ENCODE data around the gene GPAT2. TPM values are rescaled to one million over a fixed set of nuclear protein-coding genes. Genes with fewer than 3 reads are reported as not detected.
"Not testable (repeated sequence)": the region's sequence is repeated elsewhere in the genome, so short reads cannot be mapped to it uniquely, and the experiment has no call there.

Gene GPAT2
- total RNA-seq, 4 donors from 2014 or later: 1.2 to 7.5 (median 2.6) TPM

DNA sequence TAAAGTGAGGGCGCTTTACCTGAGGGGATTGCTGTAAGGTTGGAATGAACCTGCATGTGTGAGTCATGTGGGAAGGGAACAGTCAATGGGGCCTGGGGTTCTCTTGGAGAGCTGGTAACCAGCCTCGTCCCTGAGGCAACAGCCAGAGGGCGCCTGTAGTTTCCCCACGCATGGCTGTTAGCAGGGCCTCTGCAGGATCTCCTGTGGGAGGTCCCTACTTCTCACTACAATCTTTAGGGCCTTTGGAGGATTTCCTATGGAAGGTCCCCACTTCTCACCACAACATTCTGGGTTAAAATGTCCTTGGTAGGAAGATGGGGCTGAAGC, 23.6 kb downstream of the GPAT2 start:
- H3K36me3 ChIP-seq; H3K27me3 ChIP-seq; H3K4me3 ChIP-seq (replicated peaks in 1 of 3); H3K27ac ChIP-seq; DNase-seq; H3K9me3 ChIP-seq; intact Hi-C loops (cut with DNase I): not testable (repeated sequence)
- peaks cover 3 to 20% of the 10 kb centered on the region in 2 donors for H3K4me1 ChIP-seq
- 60 to 93% methylated on average over 1 to 3 of the region's 4 CpGs for WGBS, 2 donors

DNA sequence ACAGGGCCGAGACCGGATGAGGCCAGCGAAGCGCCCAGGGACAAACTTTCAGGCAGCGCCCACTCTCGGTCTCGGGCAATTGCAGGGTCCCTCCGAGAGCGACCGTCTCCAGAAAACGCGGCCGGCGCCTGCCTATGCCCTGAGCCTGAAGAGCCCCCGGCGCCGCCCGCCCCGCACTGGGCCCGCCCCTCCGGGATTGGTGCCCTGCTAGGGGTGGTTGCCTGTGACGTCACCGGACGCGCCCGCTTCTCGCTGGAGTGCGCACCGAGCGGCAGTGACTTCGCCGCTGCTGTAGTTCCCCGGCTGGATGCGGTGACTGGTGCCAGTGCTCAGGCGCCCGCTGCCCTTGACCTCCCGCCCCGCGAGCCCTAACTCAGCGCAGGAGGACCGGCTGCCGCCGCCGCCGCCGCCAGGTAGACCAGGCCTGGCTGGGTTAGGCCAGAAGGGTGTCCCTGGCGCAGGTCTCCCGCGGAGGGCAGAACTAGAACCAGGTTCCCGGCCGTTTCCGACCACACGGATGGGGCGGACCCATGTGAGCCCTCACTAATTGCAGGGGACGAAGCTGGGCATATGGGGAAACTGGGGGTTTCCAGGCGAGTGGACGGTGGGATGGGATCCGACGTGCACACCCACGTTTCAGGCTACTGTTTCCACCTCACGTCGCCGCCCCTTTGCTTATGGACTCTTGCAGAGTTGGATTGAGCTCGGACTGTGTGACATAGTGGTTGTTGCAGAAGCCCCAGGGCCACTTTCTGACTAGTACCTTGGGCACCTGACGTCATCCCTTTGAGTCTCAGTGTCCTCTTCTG, 24.2 kb downstream of the GPAT2 start:
- no CpG with 5 or more reads among the region's 65 CpGs for WGBS, 2 donors
- peak overlapping the region in 1 of 3 donors; percentile 66 for H3K27ac ChIP-seq
- H3K27me3 ChIP-seq; H3K36me3 ChIP-seq; intact Hi-C loops (cut with DNase I); H3K9me3 ChIP-seq: not testable (repeated sequence)
- TF ChIP-seq POLR2A (IDR thresholded peaks at IDR 0.05): peak in 1 of 2 donors; percentile 57
- DNase-seq: peak; percentile 90 to 93
- peaks cover 3 to 20% of the 10 kb centered on the region in 2 donors for H3K4me1 ChIP-seq
- peak overlapping the region in 2 of 3 donors; percentile 8 to 42 for H3K4me3 ChIP-seq (replicated peaks in 1 of 3)

DNA sequence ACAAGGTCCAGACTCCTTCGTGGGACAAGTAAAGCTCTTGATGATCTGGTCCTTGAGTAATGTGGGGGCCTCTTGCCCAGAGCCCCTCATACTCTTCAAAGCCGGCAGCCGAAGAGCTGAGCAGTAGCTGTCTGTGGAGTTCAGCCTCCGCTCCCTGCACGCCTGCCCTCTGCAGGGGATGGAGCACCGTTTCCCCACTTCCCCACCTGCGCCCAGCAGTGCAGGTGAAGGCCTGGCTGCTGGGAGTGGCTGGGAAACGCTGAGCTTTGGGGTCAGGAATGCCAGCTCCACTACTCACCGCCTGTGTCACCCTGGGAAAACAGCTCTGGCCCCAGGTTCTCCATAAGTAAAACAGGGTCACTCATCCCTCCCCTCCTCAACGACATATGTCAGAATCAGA, 24.9 kb downstream of the GPAT2 start:
- peak overlapping the region in 1 of 3 donors; percentile 42 for H3K4me3 ChIP-seq (replicated peaks in 1 of 3)
- H3K36me3 ChIP-seq; H3K27me3 ChIP-seq; intact Hi-C loops (cut with DNase I); H3K9me3 ChIP-seq; DNase-seq: not testable (repeated sequence)
- H3K4me1 ChIP-seq: peaks cover 3 to 20% of the 10 kb centered on the region in 2 donors
- 40 to 56% methylated on average over 4 to 9 of the region's 10 CpGs for WGBS, 2 donors
- peak overlapping the region in 1 of 3 donors; percentile 66 for H3K27ac ChIP-seq

DNA sequence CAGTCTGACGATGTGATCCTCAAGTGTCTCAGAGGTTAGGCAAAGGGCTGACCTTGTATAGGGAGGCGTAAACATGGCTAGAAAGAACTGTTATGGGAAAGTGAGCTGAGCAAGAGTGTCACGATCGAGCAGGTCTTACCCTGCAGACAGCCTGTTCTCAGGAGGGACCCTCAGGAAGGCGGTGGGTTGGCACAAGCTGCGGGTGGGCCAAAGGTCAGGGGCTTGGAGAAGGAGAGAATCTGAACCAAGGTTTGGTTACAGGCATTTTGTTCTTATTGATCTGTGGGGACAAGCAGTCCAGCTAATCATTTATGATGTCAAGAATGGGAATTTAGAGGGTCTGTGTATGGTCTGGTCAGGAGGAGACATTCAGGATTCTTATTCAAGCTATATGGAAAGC, 26.7 kb downstream of the GPAT2 start:
- H3K27me3 ChIP-seq; H3K36me3 ChIP-seq; intact Hi-C loops (cut with DNase I); H3K9me3 ChIP-seq; DNase-seq; H3K27ac ChIP-seq; H3K4me3 ChIP-seq (replicated peaks in 1 of 3): not testable (repeated sequence)
- 59 to 77% methylated on average over 6 of the region's 6 CpGs for WGBS, 2 donors
- H3K4me1 ChIP-seq: peaks cover 3 to 20% of the 10 kb centered on the region in 2 donors

DNA sequence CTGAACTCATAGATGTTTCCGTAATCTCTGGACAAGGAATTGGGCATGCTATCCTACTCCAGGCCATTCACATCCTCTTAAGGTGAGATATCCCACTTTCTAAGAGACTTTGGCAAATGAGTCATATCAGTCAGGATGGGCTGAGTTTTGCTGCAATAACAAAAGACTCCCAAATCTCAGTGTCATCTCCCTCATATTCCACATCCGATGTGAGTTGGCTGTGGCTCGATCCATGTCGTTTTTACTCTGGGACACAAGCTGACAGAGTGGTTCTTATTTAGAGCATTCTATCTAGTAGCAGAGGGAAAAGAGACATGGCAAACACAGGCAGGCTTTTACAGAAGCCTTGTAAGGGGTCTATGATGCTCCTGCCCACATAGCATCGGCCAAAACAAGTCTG, 28.5 kb downstream of the GPAT2 start:
- H3K4me1 ChIP-seq; H3K27me3 ChIP-seq; H3K36me3 ChIP-seq; H3K27ac ChIP-seq; H3K4me3 ChIP-seq (replicated peaks in 1 of 3); intact Hi-C loops (cut with DNase I); DNase-seq; H3K9me3 ChIP-seq: not testable (repeated sequence)
- WGBS, 2 donors: 91 to 92% methylated on average over 5 of the region's 5 CpGs

DNA sequence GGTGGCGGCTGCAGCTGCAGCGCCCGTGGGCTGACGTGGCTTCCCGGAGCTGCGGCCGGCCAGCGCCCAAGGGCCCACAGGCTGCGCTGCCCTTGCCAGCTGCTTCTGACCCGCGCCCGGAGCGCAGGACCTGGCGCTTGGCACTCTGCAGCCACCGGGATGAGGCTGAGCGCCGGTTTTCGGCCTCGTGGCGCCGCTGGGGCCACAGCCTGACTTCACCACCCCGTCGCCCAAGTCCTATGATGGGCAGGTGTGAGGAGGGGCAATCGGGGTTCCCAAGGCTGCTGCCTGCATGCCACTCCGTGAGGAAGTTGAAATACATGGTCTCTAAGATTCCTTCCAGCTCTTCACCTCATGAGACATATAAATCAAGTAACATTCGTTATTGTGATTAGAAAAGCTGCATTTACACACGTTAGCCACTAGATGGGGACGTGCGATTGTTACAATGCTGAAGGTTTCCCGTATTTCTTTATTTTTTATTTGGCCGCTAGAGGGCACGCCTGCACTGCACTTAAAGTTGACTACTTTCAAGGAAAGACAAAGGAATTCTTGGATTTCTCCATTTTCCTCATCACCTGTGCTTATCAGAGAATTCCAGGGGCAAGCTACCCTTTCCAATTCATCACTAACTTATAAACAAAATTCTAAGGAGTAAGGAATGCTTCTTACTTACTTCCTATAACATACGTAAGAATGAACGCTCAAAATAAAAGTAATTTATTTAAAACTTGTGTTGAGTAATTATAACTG, 42.0 kb downstream of the GPAT2 start:
- peak overlapping the region; percentile 70 to 89 (median 83) for H3K27ac ChIP-seq
- H3K4me1 ChIP-seq; H3K36me3 ChIP-seq; intact Hi-C loops (cut with DNase I); H3K27me3 ChIP-seq; H3K9me3 ChIP-seq: not testable (repeated sequence)
- peak; percentile 67 to 71 for DNase-seq
- TF ChIP-seq, protein P1, sequence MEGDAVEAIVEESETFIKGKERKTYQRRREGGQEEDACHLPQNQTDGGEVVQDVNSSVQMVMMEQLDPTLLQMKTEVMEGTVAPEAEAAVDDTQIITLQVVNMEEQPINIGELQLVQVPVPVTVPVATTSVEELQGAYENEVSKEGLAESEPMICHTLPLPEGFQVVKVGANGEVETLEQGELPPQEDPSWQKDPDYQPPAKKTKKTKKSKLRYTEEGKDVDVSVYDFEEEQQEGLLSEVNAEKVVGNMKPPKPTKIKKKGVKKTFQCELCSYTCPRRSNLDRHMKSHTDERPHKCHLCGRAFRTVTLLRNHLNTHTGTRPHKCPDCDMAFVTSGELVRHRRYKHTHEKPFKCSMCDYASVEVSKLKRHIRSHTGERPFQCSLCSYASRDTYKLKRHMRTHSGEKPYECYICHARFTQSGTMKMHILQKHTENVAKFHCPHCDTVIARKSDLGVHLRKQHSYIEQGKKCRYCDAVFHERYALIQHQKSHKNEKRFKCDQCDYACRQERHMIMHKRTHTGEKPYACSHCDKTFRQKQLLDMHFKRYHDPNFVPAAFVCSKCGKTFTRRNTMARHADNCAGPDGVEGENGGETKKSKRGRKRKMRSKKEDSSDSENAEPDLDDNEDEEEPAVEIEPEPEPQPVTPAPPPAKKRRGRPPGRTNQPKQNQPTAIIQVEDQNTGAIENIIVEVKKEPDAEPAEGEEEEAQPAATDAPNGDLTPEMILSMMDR (IDR thresholded peaks at IDR 0.05): peak; percentile 74 to 99 (median 94)
- WGBS, 2 donors: 7 to 9% methylated on average over 18 to 22 of the region's 34 CpGs
- peak overlapping the region; percentile 1 to 45 (median 35) for H3K4me3 ChIP-seq (replicated peaks in 1 of 3)

DNA sequence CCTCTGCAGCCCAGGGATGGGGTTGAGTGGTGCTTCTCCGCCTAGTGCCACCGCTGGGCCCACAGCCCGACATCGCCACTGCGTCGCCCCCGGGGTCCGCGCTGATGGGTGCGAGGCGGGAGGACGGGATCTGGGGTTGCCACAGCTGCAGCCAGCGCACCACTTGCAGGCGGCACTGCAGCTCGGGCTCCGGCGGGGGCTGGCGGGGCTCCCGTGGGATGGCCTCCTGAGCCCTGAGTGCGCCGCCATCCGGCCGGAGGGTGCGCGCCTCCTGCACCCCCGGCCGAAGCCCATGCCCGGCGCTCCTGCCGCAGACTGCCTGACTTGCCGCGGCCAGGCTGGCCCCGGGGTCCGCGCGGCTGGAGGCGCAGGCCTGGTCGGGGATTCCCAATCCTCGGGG, 42.6 kb downstream of the GPAT2 start:
- H3K36me3 ChIP-seq; H3K27me3 ChIP-seq; H3K4me1 ChIP-seq; H3K9me3 ChIP-seq; intact Hi-C loops (cut with DNase I): not testable (repeated sequence)
- Histone ChIP-seq H3K27ac (peak overlapping the region in 2 of 3 donors; percentile 83 to 89), H3K4me3 (replicated peaks in 1 of 3) (peak overlapping the region in 1 of 3 donors; percentile 45)
- WGBS, 2 donors: no CpG with 5 or more reads among the region's 39 CpGs
- peak in 1 of 2 donors; percentile 15 for DNase-seq

All from thyroid gland (tissue), 4 donors.